ENCODE results near the gene SMYD3.

- TF ChIP-seq CHCHD3 (CRISPR knock-in tag; IDR thresholded peaks at IDR 0.05) (no peak), PRDM10 (CRISPR knock-in tag; IDR thresholded peaks at IDR 0.05; ENCODE audit: low read depth) (no peak), SMAD3 (CRISPR knock-in tag; IDR thresholded peaks at IDR 0.05) (no peak), FOXP4 (CRISPR knock-in tag; IDR thresholded peaks at IDR 0.05) (no peak), ZNF788 (CRISPR knock-in tag; IDR thresholded peaks at IDR 0.05; ENCODE audit: borderline replicate concordance) (no peak), ZNF510 (CRISPR knock-in tag; IDR thresholded peaks at IDR 0.05; ENCODE audit: low read depth) (no peak), POLR2A (IDR thresholded peaks at IDR 0.05; ENCODE audit: insufficient read depth in 1 of 2, low read depth in 2 of 2, low read length in 2 of 2) (no peak), ARID2 (CRISPR knock-in tag; IDR thresholded peaks at IDR 0.05; ENCODE audit: borderline replicate concordance) (no peak), CREM (IDR thresholded peaks at IDR 0.05) (no peak), CREM (CRISPR knock-in tag; IDR thresholded peaks at IDR 0.05) (no peak), KDM1A (CRISPR knock-in tag; IDR thresholded peaks at IDR 0.05) (no peak), DR1 (CRISPR knock-in tag; IDR thresholded peaks at IDR 0.05) (no peak)
- TF ChIP-seq, protein P1, sequence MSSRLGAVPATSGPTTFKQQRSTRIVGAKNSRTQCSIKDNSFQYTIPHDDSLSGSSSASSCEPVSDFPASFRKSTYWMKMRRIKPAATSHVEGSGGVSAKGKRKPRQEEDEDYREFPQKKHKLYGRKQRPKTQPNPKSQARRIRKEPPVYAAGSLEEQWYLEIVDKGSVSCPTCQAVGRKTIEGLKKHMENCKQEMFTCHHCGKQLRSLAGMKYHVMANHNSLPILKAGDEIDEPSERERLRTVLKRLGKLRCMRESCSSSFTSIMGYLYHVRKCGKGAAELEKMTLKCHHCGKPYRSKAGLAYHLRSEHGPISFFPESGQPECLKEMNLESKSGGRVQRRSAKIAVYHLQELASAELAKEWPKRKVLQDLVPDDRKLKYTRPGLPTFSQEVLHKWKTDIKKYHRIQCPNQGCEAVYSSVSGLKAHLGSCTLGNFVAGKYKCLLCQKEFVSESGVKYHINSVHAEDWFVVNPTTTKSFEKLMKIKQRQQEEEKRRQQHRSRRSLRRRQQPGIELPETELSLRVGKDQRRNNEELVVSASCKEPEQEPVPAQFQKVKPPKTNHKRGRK (CRISPR knock-in tag; IDR thresholded peaks at IDR 0.05): no peak
Measured at GRCh38 chr1:245863566-245864184, 643.4 kb downstream of the SMYD3 start.
